Neural progenitor cell (in vitro differentiated cells): ENCODE results near the gene LIN7B. TPM values are rescaled to one million over a fixed set of nuclear protein-coding genes. Genes with fewer than 3 reads are reported as not detected.
A peak's percentile ranks its signal among the peaks of the same experiment; 100 is the strongest.

ENCODE experiments used
- DNase-seq: peaks from one replicate; pipeline ENCODE4 v3.0.0-alpha.2; 2016; ENCODE audit warnings: low spot score
- H2AFZ ChIP-seq: fragments of 200-600 bp; sonication (generic); replicated peaks from 2 replicates; pipeline ENCODE4 v1.6.1; 2016; ENCODE audit warnings: antibody characterized with exemption
- H3F3A ChIP-seq: fragments of 200-600 bp; sonication (generic); 2 replicates; pipeline ENCODE4 v1.6.1; 2016; ENCODE audit warnings: antibody characterized with exemption, low read depth
- H3K27ac ChIP-seq: fragments of 200-600 bp; sonication (generic); 2 replicates; pipeline ENCODE4 v1.5.1; 2016; ENCODE audit warnings: mild to moderate bottlenecking
- H3K27me3 ChIP-seq: fragments of 200-600 bp; sonication (generic); 2 replicates; pipeline ENCODE4 v1.6.1; 2016; ENCODE audit warnings: mild to moderate bottlenecking, moderate library complexity
- H3K36me3 ChIP-seq: fragments of 200-600 bp; sonication (generic); 2 replicates; pipeline ENCODE4 v1.5.1; 2016
- H3K4me1 ChIP-seq: fragments of 200-600 bp; sonication (generic); 2 replicates; pipeline ENCODE4 v1.6.1; 2016; ENCODE audit warnings: mixed run types
- H3K4me2 ChIP-seq: fragments of 200-600 bp; sonication (generic); 2 replicates; pipeline ENCODE4 v1.6.1; 2016
- H3K4me3 ChIP-seq: fragments of 200-600 bp; sonication (generic); 2 replicates; pipeline ENCODE4 v1.5.1; 2016
- H3K79me2 ChIP-seq: fragments of 200-600 bp; sonication (generic); 2 replicates; pipeline ENCODE4 v1.6.1; 2016; ENCODE audit warnings: low read depth
- H3K9ac ChIP-seq: fragments of 200-600 bp; sonication (generic); 2 replicates; pipeline ENCODE4 v1.6.1; 2016
- H3K9me3 ChIP-seq: fragments of 200-600 bp; sonication (generic); 2 replicates; pipeline ENCODE4 v1.5.1; 2016; ENCODE audit warnings: low read depth
- H4K20me1 ChIP-seq: fragments of 200-600 bp; sonication (generic); 2 replicates; pipeline ENCODE4 v1.6.1; 2016; ENCODE audit warnings: low read depth
- H3K27ac Mint-ChIP-seq: 3 replicates; pipeline ENCODE4 v1.8.0; 2021; ENCODE audit warnings: mixed read lengths
- H3K27me3 Mint-ChIP-seq: 2 replicates; pipeline ENCODE4 v1.8.0; 2022; ENCODE audit warnings: low read depth, mild to moderate bottlenecking, inconsistent platforms, moderate library complexity, mixed read lengths; ENCODE audit not compliant: insufficient read depth
- H3K36me3 Mint-ChIP-seq: 3 replicates; pipeline ENCODE4 v1.8.0; 2021; ENCODE audit warnings: mixed read lengths
- H3K4me1 Mint-ChIP-seq: 3 replicates; pipeline ENCODE4 v1.8.0; 2021; ENCODE audit warnings: mixed read lengths
- H3K4me3 Mint-ChIP-seq: 3 replicates; pipeline ENCODE4 v1.8.0; 2021; ENCODE audit warnings: mild to moderate bottlenecking, moderate library complexity, mixed read lengths
- H3K9me3 Mint-ChIP-seq: 3 replicates; pipeline ENCODE4 v1.8.0; 2020; ENCODE audit warnings: mixed read lengths
- CTCF ChIP-seq: fragments of 200-600 bp; sonication (generic); IDR thresholded peaks from 2 replicates; pipeline ENCODE4 v1.5.1; 2017; ENCODE audit warnings: antibody characterized with exemption, mild to moderate bottlenecking
- EZH2 ChIP-seq: fragments of 200-600 bp; sonication (generic); IDR thresholded peaks from 2 replicates; pipeline ENCODE4 v1.6.1; 2017; ENCODE audit warnings: antibody characterized with exemption, mild to moderate bottlenecking, moderate library complexity
- EZH2phosphoT487 ChIP-seq: fragments of 200-600 bp; sonication (generic); IDR thresholded peaks from 2 replicates; pipeline ENCODE4 v1.6.1; 2017; ENCODE audit warnings: antibody characterized with exemption
- total RNA-seq: library from RNA; depleted of rRNA; stranded (reverse); fragments of >200 nt; gene quantifications from 2 replicates; pipeline ENCODE4 v1.2.3, GENCODE V29; 2015; ENCODE audit warnings: low replicate concordance

The LIN7B gene
- total RNA-seq, 1 donor from 2014 or later = 9.7 TPM

- Mint-ChIP-seq H3K4me1 (peaks cover 10% of the 10 kb centered on the region), H3K27me3 (peaks cover 7% of the 10 kb centered on the region), H3K27ac (no peak overlapping the region), H3K9me3 (no peaks in the 10 kb centered on the region), H3K4me3 (no peak overlapping the region), H3K36me3 (peaks cover 3% of the 10 kb centered on the region)
- Histone ChIP-seq H3K9me3 (no peaks in the 10 kb centered on the region), H3K4me1 (peaks cover 5% of the 10 kb centered on the region), H3K9ac (no peak overlapping the region), H3K79me2 (peaks cover 10% of the 10 kb centered on the region), H3K27ac (no peak overlapping the region), H3K4me2 (no peak overlapping the region), H3K4me3 (no peak overlapping the region), H2AFZ (no peak overlapping the region), H4K20me1 (peaks cover 10% of the 10 kb centered on the region), H3F3A (peaks cover 10% of the 10 kb centered on the region), H3K36me3 (no peaks in the 10 kb centered on the region), H3K27me3 (peaks cover 20% of the 10 kb centered on the region)
- TF ChIP-seq CTCF (no peak), EZH2 (no peak), EZH2phosphoT487 (no peak)
- DNase-seq = no peak
Observed at GRCh38 chr19:49081273-49081672, 32.9 kb upstream of the LIN7B start.

GRCh38 chr19:49084206-49085019, 29.8 kb upstream of the LIN7B start:
- H3K9me3 ChIP-seq = no peaks in the 10 kb centered on the region
- H3K4me1 ChIP-seq = peaks cover 18% of the 10 kb centered on the region
- peak overlapping the region; percentile 99 for H3K27ac Mint-ChIP-seq
- H3K9me3 Mint-ChIP-seq = no peaks in the 10 kb centered on the region
- H3K36me3 Mint-ChIP-seq = peaks cover 15% of the 10 kb centered on the region
- peak overlapping the region; percentile 94 for H2AFZ ChIP-seq
- peaks cover 41% of the 10 kb centered on the region for H3K79me2 ChIP-seq
- peak overlapping the region; percentile 97 for H3K4me3 Mint-ChIP-seq
- H3K4me1 Mint-ChIP-seq = peaks cover 20% of the 10 kb centered on the region
- H3K4me2 ChIP-seq = peak overlapping the region; percentile 72
- H3K9ac ChIP-seq = no peak overlapping the region
- no peaks in the 10 kb centered on the region for H3K36me3 ChIP-seq
- H3K27me3 Mint-ChIP-seq = peaks cover 3% of the 10 kb centered on the region
- H3F3A ChIP-seq = peaks cover 10% of the 10 kb centered on the region
- no peak overlapping the region for H3K27ac ChIP-seq
- no peak for DNase-seq
- H4K20me1 ChIP-seq = peaks cover 41% of the 10 kb centered on the region
- no peak for TF ChIP-seq CTCF
- no peak for TF ChIP-seq EZH2phosphoT487
- TF ChIP-seq EZH2 = no peak
- peaks cover 20% of the 10 kb centered on the region for H3K27me3 ChIP-seq
- peak overlapping the region; percentile 89 for H3K4me3 ChIP-seq

DNA sequence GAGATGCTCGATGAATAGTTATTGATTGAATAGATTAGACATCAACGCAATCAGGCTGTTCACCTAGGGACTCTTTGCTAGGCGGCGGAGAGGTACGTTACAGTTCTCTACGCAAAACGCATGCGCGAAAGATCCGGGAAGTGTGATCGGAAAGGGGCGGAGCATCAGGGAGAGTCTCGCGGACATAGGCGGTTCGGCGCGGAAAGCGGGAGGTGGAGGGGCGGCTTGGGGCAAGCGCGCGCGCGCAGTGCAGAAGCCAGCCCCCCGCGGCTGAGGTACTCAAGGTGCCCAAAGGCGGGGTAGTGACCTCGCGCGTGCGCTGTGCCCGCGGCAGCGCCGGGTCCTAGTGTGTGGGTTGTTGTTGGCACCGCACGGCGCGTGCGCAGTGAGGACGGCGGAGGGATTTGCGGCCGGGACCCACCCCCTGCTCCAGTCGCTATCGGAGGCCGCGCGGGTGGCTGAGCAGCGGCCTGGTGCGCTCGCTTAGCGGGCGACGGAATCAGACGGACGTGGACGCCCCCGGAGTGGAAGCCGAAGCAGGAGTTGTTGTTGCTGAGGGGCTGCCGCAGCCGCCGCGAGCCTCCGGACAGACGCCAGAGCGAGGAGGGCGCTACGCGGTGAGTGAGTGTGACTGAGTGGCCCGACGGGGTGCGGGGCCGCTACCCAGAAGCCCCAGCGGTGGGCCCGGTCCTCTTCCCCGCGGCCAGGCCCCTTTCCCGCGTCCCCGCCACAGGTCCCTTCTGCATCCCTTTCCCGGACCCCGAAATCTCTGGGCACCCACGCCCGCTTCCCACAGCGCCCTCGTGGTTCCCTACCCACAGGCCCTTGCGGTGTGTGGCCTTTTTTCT, 28.9 kb upstream of the LIN7B start, which contains the start of gene SNRNP70:
Gene SNRNP70 (plus strand): TSS at position 432 of the 848 bp plus-strand sequence. CDS start 964 bp downstream, outside the sequence.
- Histone ChIP-seq H4K20me1 (peaks cover 48% of the 10 kb centered on the region), H3K4me3 (peak within 1 kb of the TSS; percentile 89), H3K27ac (peak within 1 kb of the TSS; percentile 93), H3K4me2 (peak within 1 kb of the TSS; percentile 100), H3K9ac (peak within 1 kb of the TSS; percentile 96), H3K9me3 (no peaks in the 10 kb centered on the region), H3F3A (peaks cover 11% of the 10 kb centered on the region), H3K27me3 (peaks cover 13% of the 10 kb centered on the region), H3K79me2 (peaks cover 50% of the 10 kb centered on the region), H2AFZ (peak within 1 kb of the TSS; percentile 94), H3K4me1 (peaks cover 18% of the 10 kb centered on the region), H3K36me3 (peaks cover under 1% of the 10 kb centered on the region)
- peak; percentile 100 for DNase-seq
- H3K9me3 Mint-ChIP-seq = no peaks in the 10 kb centered on the region
- TF ChIP-seq CTCF (peak; percentile 4), EZH2 (no peak)
- peaks cover 3% of the 10 kb centered on the region for H3K27me3 Mint-ChIP-seq
- H3K4me3 Mint-ChIP-seq = peak within 1 kb of the TSS; percentile 97
- H3K27ac Mint-ChIP-seq = peak within 1 kb of the TSS; percentile 99
- H3K4me1 Mint-ChIP-seq = peaks cover 20% of the 10 kb centered on the region
- peaks cover 15% of the 10 kb centered on the region for H3K36me3 Mint-ChIP-seq
